SK-N-SH treated with all-trans-retinoic acid at 6 μM for 48 hours (cell line): ENCODE measurements around the gene TCF21.

Experiments used
- ATAC-seq: fragments of 200-7000 bp; cut with Tn5 transposase; 3 replicates; pipeline ENCODE4 v1.9.1; 2020; ENCODE audit warnings: mild to moderate bottlenecking, moderate library complexity
- ARNTL ChIP-seq: fragments of 450-650 bp; formaldehyde crosslinking; IDR thresholded peaks from 2 replicates; pipeline ENCODE4 v1.5.0; 2020; ENCODE audit warnings: low read depth, mild to moderate bottlenecking, moderate library complexity, borderline replicate concordance
- BACH2 ChIP-seq: fragments of 250-450 bp; sonication (Bioruptor Pico); IDR thresholded peaks from 2 replicates; pipeline ENCODE4 v1.9.0; 2021; ENCODE audit warnings: mild to moderate bottlenecking, borderline replicate concordance
- CREB5 ChIP-seq: fragments of 250-450 bp; sonication (Bioruptor Pico); IDR thresholded peaks from 2 replicates; pipeline ENCODE4 v1.5.1; 2020; ENCODE audit warnings: low read depth, mild to moderate bottlenecking, moderate library complexity
- CSDC2 ChIP-seq: fragments of 250-450 bp; sonication (Bioruptor Pico); IDR thresholded peaks from 2 replicates; pipeline ENCODE4 v1.5.0; 2020; ENCODE audit warnings: mild to moderate bottlenecking, moderate library complexity
- GLIS3 ChIP-seq: fragments of 250-450 bp; sonication (Bioruptor Pico); IDR thresholded peaks from 2 replicates; pipeline ENCODE4 v1.5.0; 2020; ENCODE audit warnings: mild to moderate bottlenecking, moderate library complexity
- ISL1 ChIP-seq: fragments of 250-450 bp; sonication (Bioruptor Pico); IDR thresholded peaks from 2 replicates; pipeline ENCODE4 v2.1.2; 2022; ENCODE audit warnings: mild to moderate bottlenecking, moderate library complexity
- OSR1 ChIP-seq: fragments of 250-450 bp; sonication (Bioruptor Pico); IDR thresholded peaks from 2 replicates; pipeline ENCODE4 v1.8.0; 2022; ENCODE audit warnings: moderate library complexity, mild to moderate bottlenecking, inconsistent platforms
- PATZ1 ChIP-seq: fragments of 250-450 bp; sonication (Bioruptor Pico); IDR thresholded peaks from 2 replicates; pipeline ENCODE4 v1.8.0; 2020; ENCODE audit warnings: mild to moderate bottlenecking, moderate library complexity, borderline replicate concordance
- POU6F1 ChIP-seq: fragments of 250-450 bp; sonication (Bioruptor Pico); IDR thresholded peaks from 2 replicates; pipeline ENCODE4 v1.8.0; 2021; ENCODE audit warnings: low read depth, mild to moderate bottlenecking, moderate library complexity, borderline replicate concordance
- PPARA ChIP-seq: fragments of 250-450 bp; sonication (Bioruptor Pico); IDR thresholded peaks from 2 replicates; pipeline ENCODE4 v1.5.0; 2020; ENCODE audit warnings: mild to moderate bottlenecking, borderline replicate concordance
- SNAI2 ChIP-seq: fragments of 250-450 bp; sonication (Bioruptor Pico); IDR thresholded peaks from 2 replicates; pipeline ENCODE4 v1.5.0; 2020; ENCODE audit warnings: mild to moderate bottlenecking, moderate library complexity
- TCF4 ChIP-seq: fragments of 250-450 bp; sonication (Bioruptor Pico); IDR thresholded peaks from 2 replicates; pipeline ENCODE4 v1.8.0; 2021; ENCODE audit warnings: mild to moderate bottlenecking, moderate library complexity, borderline replicate concordance
- TSHZ2 ChIP-seq: fragments of 250-450 bp; sonication (Bioruptor Pico); IDR thresholded peaks from 2 replicates; pipeline ENCODE4 v1.5.0; 2020; ENCODE audit warnings: mild to moderate bottlenecking, moderate library complexity
- ZC3H10 ChIP-seq: fragments of 250-450 bp; sonication (Bioruptor Pico); IDR thresholded peaks from 2 replicates; pipeline ENCODE4 v1.5.1; 2021; ENCODE audit warnings: mild to moderate bottlenecking, moderate library complexity
- ZFP3 ChIP-seq: fragments of 250-450 bp; sonication (Bioruptor Pico); IDR thresholded peaks from 2 replicates; pipeline ENCODE4 v1.5.0; 2020; ENCODE audit warnings: mild to moderate bottlenecking, moderate library complexity
- ZFP30 ChIP-seq: fragments of 450-650 bp; formaldehyde crosslinking; IDR thresholded peaks from 2 replicates; pipeline ENCODE4 v1.5.0; 2022; ENCODE audit warnings: mild to moderate bottlenecking, moderate library complexity
- ZNF565 ChIP-seq: fragments of 450-650 bp; formaldehyde crosslinking; conservative IDR thresholded peaks from 2 replicates; pipeline ENCODE4 v1.5.0; 2020; ENCODE audit warnings: low read depth, mild to moderate bottlenecking, moderate library complexity
- ZNF70 ChIP-seq: fragments of 450-650 bp; formaldehyde crosslinking; IDR thresholded peaks from 2 replicates; pipeline ENCODE4 v1.5.0; 2020; ENCODE audit warnings: mild to moderate bottlenecking, moderate library complexity
- ZNF8 ChIP-seq: fragments of 450-650 bp; formaldehyde crosslinking; IDR thresholded peaks from 2 replicates; pipeline ENCODE4 v1.5.0; 2020; ENCODE audit warnings: mild to moderate bottlenecking, moderate library complexity

The TCF21 gene

GRCh38 chr6:133937909-133938308, 49.0 kb downstream of the TCF21 start:
- ATAC-seq = no peak
- TF ChIP-seq ZFP30 (no peak), OSR1 (no peak), TCF4 (CRISPR knock-in tag) (no peak), GLIS3 (CRISPR knock-in tag) (no peak), ZNF8 (CRISPR knock-in tag) (no peak), ZFP3 (CRISPR knock-in tag) (no peak), CREB5 (CRISPR knock-in tag) (no peak), ZNF70 (CRISPR knock-in tag) (no peak), TSHZ2 (CRISPR knock-in tag) (no peak)

GRCh38 chr6:133938533-133938932, 49.6 kb downstream of the TCF21 start:
- ATAC-seq = no peak

GRCh38 chr6:133939778-133940667, 51.1 kb downstream of the TCF21 start:
- ATAC-seq = no peak
- TF ChIP-seq ISL1 (no peak), ZFP30 (no peak), GLIS3 (CRISPR knock-in tag) (no peak), TCF4 (CRISPR knock-in tag) (no peak), ZC3H10 (CRISPR knock-in tag) (no peak), BACH2 (CRISPR knock-in tag) (no peak), PATZ1 (CRISPR knock-in tag) (no peak), PPARA (CRISPR knock-in tag) (no peak), ZNF70 (CRISPR knock-in tag) (no peak), CREB5 (CRISPR knock-in tag) (no peak), POU6F1 (CRISPR knock-in tag) (no peak), ZFP3 (CRISPR knock-in tag) (no peak), ZNF565 (no peak), ARNTL (no peak), ZNF8 (CRISPR knock-in tag) (no peak), CSDC2 (CRISPR knock-in tag) (no peak)

More at GRCh38 chr6:133938533-133938932, 49.6 kb downstream of the TCF21 start:
- TF ChIP-seq ZFP30 (no peak), OSR1 (no peak), CREB5 (CRISPR knock-in tag) (no peak), ZNF565 (no peak), PPARA (CRISPR knock-in tag) (no peak), ZNF8 (CRISPR knock-in tag) (no peak), POU6F1 (CRISPR knock-in tag) (no peak), SNAI2 (CRISPR knock-in tag) (no peak), ARNTL (no peak), ISL1 (no peak)
